SU-DHL-6 (cell line): ENCODE results near the gene PKD1L1.

Experiments used
- H2AFZ ChIP-seq: fragments of 200-600 bp; sonication (generic); 2 replicates; pipeline ENCODE4 v1.6.1; 2014; ENCODE audit warnings: low read depth, mild to moderate bottlenecking, moderate library complexity, mixed read lengths, antibody characterized with exemption, low read length; ENCODE audit not compliant: severe bottlenecking
- H3F3A ChIP-seq: fragments of 200-600 bp; shearing (Covaris generic); 2 replicates; pipeline ENCODE4 v1.6.0; 2016; ENCODE audit warnings: antibody characterized with exemption, mild to moderate bottlenecking; ENCODE audit not compliant: insufficient read depth
- H3K27ac ChIP-seq: fragments of 200-600 bp; sonication (generic); 2 replicates; pipeline ENCODE4 v1.5.1; 2016; ENCODE audit warnings: low read depth, mild to moderate bottlenecking, low read length, moderate library complexity, mixed read lengths
- H3K27me3 ChIP-seq: fragments of 200-600 bp; sonication (generic), shearing (Covaris generic); 2 replicates; pipeline ENCODE4 v1.6.0; 2014; ENCODE audit warnings: mild to moderate bottlenecking, low read length
- H3K36me3 ChIP-seq: fragments of 200-600 bp; sonication (generic); 2 replicates; pipeline ENCODE4 v1.6.1; 2014; ENCODE audit warnings: mild to moderate bottlenecking, low read length, mixed read lengths
- H3K4me2 ChIP-seq: fragments of 300-600, 200-600 bp; shearing (Covaris generic), sonication (generic); 2 replicates; pipeline ENCODE4 v1.6.0; 2014; ENCODE audit warnings: low read length, low read depth, mild to moderate bottlenecking; ENCODE audit not compliant: poor library complexity, severe bottlenecking
- H3K4me3 ChIP-seq: fragments of 200-600 bp; sonication (generic); 2 replicates; pipeline ENCODE4 v1.5.1; 2014; ENCODE audit warnings: antibody characterized with exemption, low read length, mild to moderate bottlenecking, mixed read lengths; ENCODE audit not compliant: insufficient read depth, poor library complexity, severe bottlenecking
- H3K79me2 ChIP-seq: fragments of 200-600 bp; sonication (generic); 2 replicates; pipeline ENCODE4 v1.6.1; 2014; ENCODE audit warnings: mild to moderate bottlenecking, low read length, moderate library complexity; ENCODE audit not compliant: insufficient read depth
- H3K9ac ChIP-seq: fragments of 200-600 bp; sonication (generic); 2 replicates; pipeline ENCODE4 v1.7.0; 2014; ENCODE audit warnings: mild to moderate bottlenecking, low read length
- H3K9me2 ChIP-seq: fragments of 200-600 bp; sonication (generic); replicated peaks from 2 replicates; pipeline ENCODE4 v1.6.1; 2014; ENCODE audit warnings: low read length; ENCODE audit not compliant: insufficient read depth
- H3K9me3 ChIP-seq: fragments of 200-600 bp; sonication (generic); 2 replicates; pipeline ENCODE4 v1.6.1; 2014; ENCODE audit warnings: low read length, mixed read lengths; ENCODE audit not compliant: insufficient read depth
- H4K20me1 ChIP-seq: fragments of 200-600 bp; sonication (generic); 2 replicates; pipeline ENCODE4 v1.6.1; 2014; ENCODE audit warnings: low read depth, mild to moderate bottlenecking, antibody characterized with exemption, low read length, moderate library complexity, mixed read lengths
- CTCF ChIP-seq: fragments of 200-600 bp; sonication (generic); IDR thresholded peaks from one replicate; pipeline ENCODE4 v1.5.1; 2017; ENCODE audit warnings: antibody characterized with exemption, mild to moderate bottlenecking, low read length, moderate library complexity; ENCODE audit not compliant: insufficient read depth, poor library complexity, severe bottlenecking
- EZH2phosphoT487 ChIP-seq: fragments of 200-600 bp; sonication (generic), shearing (Covaris generic); conservative IDR thresholded peaks from 2 replicates; pipeline ENCODE4 v1.6.1; 2018; ENCODE audit warnings: mild to moderate bottlenecking, antibody characterized with exemption, low read length, moderate library complexity, mixed read lengths

The PKD1L1 gene

DNA sequence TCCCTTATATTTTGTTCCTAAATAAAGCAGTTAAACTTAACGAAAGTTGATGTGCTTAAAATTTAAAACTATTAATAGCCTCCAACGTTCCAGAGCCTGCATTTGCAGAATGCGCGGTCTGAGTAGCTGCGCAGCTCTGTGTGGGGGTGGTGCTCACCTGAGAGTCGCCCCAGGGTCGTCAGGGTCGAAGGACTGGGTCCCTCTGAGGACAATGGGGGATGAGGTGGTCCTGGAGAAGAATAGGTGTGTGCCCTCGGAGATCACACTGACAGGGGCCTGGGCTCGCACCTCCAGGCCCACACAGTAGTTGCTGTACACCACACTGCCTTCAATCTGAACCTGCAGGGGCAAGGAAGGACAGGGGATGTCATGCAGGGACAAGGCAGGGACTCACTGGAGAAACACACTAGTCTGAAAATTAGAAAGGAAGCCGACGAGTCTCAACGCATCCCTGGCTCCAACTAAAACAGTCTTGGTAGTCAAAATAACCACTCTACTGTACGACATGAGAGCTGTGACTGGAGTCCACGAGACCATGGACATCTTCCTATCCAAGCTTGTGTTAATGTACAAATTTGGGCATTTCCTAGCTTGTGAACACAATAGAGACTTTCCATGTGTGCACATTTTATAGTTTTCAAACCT is 54.4 kb downstream of the PKD1L1 start:
- Histone ChIP-seq H3K9ac (no peak overlapping the region), H2AFZ (no peak overlapping the region), H3K4me2 (no peak overlapping the region), H3K27ac (no peak overlapping the region), H4K20me1 (no peaks in the 10 kb centered on the region), H3K4me3 (no peak overlapping the region), H3K36me3 (no peaks in the 10 kb centered on the region), H3F3A (no peaks in the 10 kb centered on the region), H3K27me3 (no peaks in the 10 kb centered on the region), H3K79me2 (no peaks in the 10 kb centered on the region), H3K9me2 (no peaks in the 10 kb centered on the region), H3K9me3 (no peaks in the 10 kb centered on the region)
- TF ChIP-seq CTCF (no peak), EZH2phosphoT487 (no peak)

DNA sequence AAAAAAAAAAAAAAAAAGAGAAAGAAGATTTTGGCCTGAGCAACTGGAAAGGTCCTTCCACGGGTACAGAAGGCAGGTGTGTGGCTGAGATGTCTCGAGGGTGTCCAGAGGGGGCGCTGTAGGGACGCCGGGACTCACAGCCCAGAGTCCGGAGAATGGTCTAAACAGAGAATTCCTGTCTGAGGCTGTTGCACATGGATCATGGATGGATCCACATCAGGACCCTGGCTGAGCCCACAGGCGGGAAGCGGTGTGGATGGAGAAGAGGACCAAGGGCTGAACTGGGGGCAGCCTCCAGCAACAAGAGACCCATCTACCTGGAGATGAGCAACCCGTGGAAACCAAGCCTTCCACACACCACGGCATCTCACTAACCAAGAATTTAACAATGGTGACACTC is 55.0 kb downstream of the PKD1L1 start:
- TF ChIP-seq CTCF (peak; percentile 40), EZH2phosphoT487 (no peak)
- no peak overlapping the region for H2AFZ ChIP-seq

GRCh38 chr7:47890606-47891005 is 57.7 kb downstream of the PKD1L1 start:
- TF ChIP-seq EZH2phosphoT487 (no peak), CTCF (no peak)
- H3F3A ChIP-seq = no peaks in the 10 kb centered on the region
- no peak overlapping the region for H3K27ac ChIP-seq
- H3K36me3 ChIP-seq = no peaks in the 10 kb centered on the region
- no peak overlapping the region for H3K9ac ChIP-seq
- no peaks in the 10 kb centered on the region for H3K27me3 ChIP-seq
- H3K4me3 ChIP-seq = no peak overlapping the region
- no peaks in the 10 kb centered on the region for H3K9me2 ChIP-seq
- no peaks in the 10 kb centered on the region for H3K9me3 ChIP-seq
- H3K79me2 ChIP-seq = no peaks in the 10 kb centered on the region
- no peak overlapping the region for H2AFZ ChIP-seq
- no peaks in the 10 kb centered on the region for H4K20me1 ChIP-seq
- H3K4me2 ChIP-seq = no peak overlapping the region

More for the DNA sequence above, 55.0 kb downstream of the PKD1L1 start:
- H3K79me2 ChIP-seq = no peaks in the 10 kb centered on the region
- no peak overlapping the region for H3K4me3 ChIP-seq
- no peaks in the 10 kb centered on the region for H3K27me3 ChIP-seq
- no peak overlapping the region for H3K4me2 ChIP-seq
- no peaks in the 10 kb centered on the region for H4K20me1 ChIP-seq
- H3K9me2 ChIP-seq = no peaks in the 10 kb centered on the region
- H3K9ac ChIP-seq = no peak overlapping the region
- H3K36me3 ChIP-seq = no peaks in the 10 kb centered on the region
- H3K9me3 ChIP-seq = no peaks in the 10 kb centered on the region
- H3K27ac ChIP-seq = no peak overlapping the region
- no peaks in the 10 kb centered on the region for H3F3A ChIP-seq
